Transverse colon (tissue), 4 donors: ENCODE results near the gene MATN3. TPM values are rescaled to one million over a fixed set of nuclear protein-coding genes. Genes with fewer than 3 reads are reported as not detected.
A peak's percentile ranks its signal among the peaks of the same experiment; 100 is the strongest.

Experiments used
- DNase-seq: peaks from one replicate; pipeline ENCODE4 v3.0.0-alpha.2; 2019
- H3K27ac ChIP-seq, 4 donors: fragments of 200-600 bp; sonication (generic); 2 replicates each; pipeline ENCODE4 v1.5.1; 2016 to 2018; ENCODE audit warnings: inconsistent platforms in 4 of 4
- H3K27me3 ChIP-seq: fragments of 200-600 bp; sonication (generic); 2 replicates; pipeline ENCODE4 v1.5.1; 2017; ENCODE audit warnings: inconsistent platforms
- H3K36me3 ChIP-seq, 4 donors: fragments of 200-600 bp; sonication (generic); 2 replicates each; pipeline ENCODE4 v1.5.1; 2017 to 2019; ENCODE audit warnings: inconsistent platforms in 4 of 4
- H3K4me1 ChIP-seq, 4 donors: fragments of 200-600 bp; sonication (generic); 2 replicates each; pipeline ENCODE4 v1.5.1; 2017 to 2020; ENCODE audit warnings: inconsistent platforms in 4 of 4
- H3K4me3 ChIP-seq, 4 donors: fragments of 200-600 bp; sonication (generic); 1 replicate in 1 of 4; 2 replicates in 3 of 4; pipeline versions ENCODE4 v1.5.1 to v1.6.1; 2017 to 2019; ENCODE audit warnings: inconsistent platforms in 4 of 4
- H3K9me3 ChIP-seq, 2 donors: fragments of 200-600 bp; sonication (generic); 2 replicates each; pipeline ENCODE4 v1.5.1; 2017 to 2019; ENCODE audit warnings: inconsistent platforms in 2 of 2
- EP300 ChIP-seq: sonication (generic); formaldehyde crosslinking; IDR thresholded peaks from one replicate; pipeline ENCODE4 v1.6.1; 2017; ENCODE audit warnings: antibody characterized with exemption, low read depth
- POLR2A ChIP-seq: fragments of 450-650 bp; IDR thresholded peaks from one replicate; pipeline ENCODE4 v1.6.1; 2016; ENCODE audit warnings: antibody characterized with exemption, mild to moderate bottlenecking, moderate library complexity
- POLR2AphosphoS5 ChIP-seq, 3 donors: sonication (generic); formaldehyde crosslinking; IDR thresholded peaks; one replicate each; pipeline ENCODE4 v1.6.1; 2016; ENCODE audit warnings: antibody characterized with exemption in 3 of 3
- WGBS, 2 donors: methylation state at CpG; one replicate each; pipeline ENCODE4 v1.1.5; 2018; ENCODE audit warnings: low coverage in 1 of 2; 5-methylcytosine and 5-hydroxymethylcytosine counted together
- in situ Hi-C, 4 donors: fragments of 200-750 bp; cut with MboI; loops; one replicate each; pipeline versions ENCODE4 v1.15.0 to v1.15.1; 2017; ENCODE audit warnings: low sequenced_read_pairs in 3 of 4, low pct_ligation_motif_present in 1 of 4, low pct_unique_long_range_greater_than_20kb in 1 of 4
- intact Hi-C: fragments of 100-400 bp; cut with DNase I; formaldehyde crosslinking; loops from one replicate; pipeline ENCODE4 v1.15.1; 2023; ENCODE audit warnings: low total_unique reads
- total RNA-seq, 4 donors: library from RNA; depleted of rRNA; stranded (reverse); fragments of >200 nt; gene quantifications; one replicate each; pipeline ENCODE4 v1.1.0, GENCODE V29; 2016
- TF ChIP-seq, protein P1 (sequence below), 5 experiments: fragments of 200-600 bp in 3 of 5; fragments of 450-650 bp in 2 of 5; sonication (generic) in 3 of 5; IDR thresholded peaks; 1 replicate in 2 of 5; 2 replicates in 3 of 5; pipeline ENCODE4 v1.5.1; 2016 to 2017; ENCODE audit warnings: antibody characterized with exemption in 5 of 5, inconsistent platforms in 3 of 5, mild to moderate bottlenecking in 2 of 5, moderate library complexity in 1 of 5

Gene MATN3
- total RNA-seq, 4 donors from 2014 or later: 0.16 to 0.27 TPM; not detected in 2

DNA sequence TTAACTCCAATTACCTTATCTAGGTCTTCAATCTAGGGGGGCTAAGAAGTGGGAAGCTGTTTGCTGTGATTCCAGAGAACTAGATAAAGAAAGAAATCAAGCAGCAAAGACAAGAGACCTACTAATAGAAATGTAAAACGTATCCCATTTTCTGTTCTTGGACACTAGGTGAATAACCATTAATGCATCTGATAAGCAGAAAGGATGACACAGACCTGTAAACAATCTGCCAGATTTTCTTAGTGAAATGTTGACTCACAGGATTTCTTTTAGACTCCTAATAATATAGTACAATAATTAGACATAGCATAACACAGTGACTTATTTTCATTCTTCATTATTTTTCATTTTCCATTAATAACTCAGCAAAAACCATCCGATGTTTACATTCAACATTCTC, 23.9 kb downstream of the MATN3 start:
- intact Hi-C loops: no loop called here
- WGBS, 2 donors: 80 to 83% methylated on average over 2 of the region's 2 CpGs

DNA sequence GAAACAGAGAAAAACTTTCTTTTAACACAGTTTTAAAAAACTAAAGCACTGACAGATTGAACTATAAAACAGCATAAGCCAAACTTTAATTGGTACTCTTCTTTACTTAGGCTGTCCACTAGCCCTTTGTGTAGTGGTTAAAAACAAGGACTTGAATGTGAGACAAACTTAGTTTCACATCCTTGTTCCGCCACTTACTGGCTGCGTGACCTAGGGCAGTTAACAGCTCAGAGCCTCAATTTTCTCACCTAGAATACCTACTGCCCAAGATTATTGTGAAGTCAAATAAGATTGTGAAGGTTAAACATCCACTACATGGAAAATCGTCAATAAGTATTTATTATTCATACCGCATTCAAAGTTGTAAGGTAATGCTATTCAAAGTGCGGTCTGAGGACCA, 24.5 kb downstream of the MATN3 start:
- Histone ChIP-seq H3K4me3 (no peak overlapping the region), H3K36me3 (no peaks in the 10 kb centered on the region), H3K27me3 (peaks cover 7% of the 10 kb centered on the region), H3K4me1 (peaks cover 0 to 18% (median 9%) of the 10 kb centered on the region in 4 donors), H3K27ac (no peak overlapping the region), H3K9me3 (no peaks in the 10 kb centered on the region)
- 88 to 90% methylated on average over 5 of the region's 5 CpGs for WGBS, 2 donors
- in situ Hi-C loops: no loop called here
- TF ChIP-seq EP300 (no peak), POLR2A (no peak), POLR2AphosphoS5 (IDR thresholded peaks at IDR 0.05) (no peak)
- TF ChIP-seq, protein P1, sequence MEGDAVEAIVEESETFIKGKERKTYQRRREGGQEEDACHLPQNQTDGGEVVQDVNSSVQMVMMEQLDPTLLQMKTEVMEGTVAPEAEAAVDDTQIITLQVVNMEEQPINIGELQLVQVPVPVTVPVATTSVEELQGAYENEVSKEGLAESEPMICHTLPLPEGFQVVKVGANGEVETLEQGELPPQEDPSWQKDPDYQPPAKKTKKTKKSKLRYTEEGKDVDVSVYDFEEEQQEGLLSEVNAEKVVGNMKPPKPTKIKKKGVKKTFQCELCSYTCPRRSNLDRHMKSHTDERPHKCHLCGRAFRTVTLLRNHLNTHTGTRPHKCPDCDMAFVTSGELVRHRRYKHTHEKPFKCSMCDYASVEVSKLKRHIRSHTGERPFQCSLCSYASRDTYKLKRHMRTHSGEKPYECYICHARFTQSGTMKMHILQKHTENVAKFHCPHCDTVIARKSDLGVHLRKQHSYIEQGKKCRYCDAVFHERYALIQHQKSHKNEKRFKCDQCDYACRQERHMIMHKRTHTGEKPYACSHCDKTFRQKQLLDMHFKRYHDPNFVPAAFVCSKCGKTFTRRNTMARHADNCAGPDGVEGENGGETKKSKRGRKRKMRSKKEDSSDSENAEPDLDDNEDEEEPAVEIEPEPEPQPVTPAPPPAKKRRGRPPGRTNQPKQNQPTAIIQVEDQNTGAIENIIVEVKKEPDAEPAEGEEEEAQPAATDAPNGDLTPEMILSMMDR (IDR thresholded peaks at IDR 0.05): no peak
- no peak for DNase-seq
- intact Hi-C loops: no loop called here

More for the DNA sequence above, 23.9 kb downstream of the MATN3 start:
- DNase-seq: no peak
- H3K27me3 ChIP-seq: peaks cover 11% of the 10 kb centered on the region
- H3K4me3 ChIP-seq: peak overlapping the region in 1 of 4 donors; percentile 72
- H3K27ac ChIP-seq: no peak overlapping the region
- TF ChIP-seq, protein P1 (IDR thresholded peaks at IDR 0.05): no peak
- TF ChIP-seq EP300 (no peak), POLR2A (no peak), POLR2AphosphoS5 (IDR thresholded peaks at IDR 0.05) (no peak)
- H3K36me3 ChIP-seq: no peaks in the 10 kb centered on the region
- no peaks in the 10 kb centered on the region for H3K9me3 ChIP-seq
- peaks cover 0 to 18% (median 9%) of the 10 kb centered on the region in 4 donors for H3K4me1 ChIP-seq
- in situ Hi-C loops: no loop called here

DNA sequence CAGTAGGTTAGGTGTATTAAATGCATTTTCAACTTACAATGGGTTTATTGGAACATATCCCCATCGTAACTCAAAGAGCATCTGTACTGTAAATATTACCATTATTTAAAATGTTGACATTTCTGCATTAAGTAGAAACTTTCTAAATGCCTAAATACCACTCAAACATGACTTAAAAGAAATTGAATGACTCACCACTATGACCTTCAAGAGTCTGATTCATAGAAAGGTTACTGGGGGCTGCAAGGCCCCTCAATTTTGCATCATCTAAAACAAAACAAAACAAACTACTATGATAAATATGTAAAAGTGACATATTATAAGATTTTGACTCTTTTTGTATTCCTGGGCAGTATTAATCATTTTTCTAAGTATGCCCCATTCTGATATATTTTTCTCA, 30.2 kb downstream of the MATN3 start:
- TF ChIP-seq POLR2AphosphoS5 (IDR thresholded peaks at IDR 0.05): no peak
- TF ChIP-seq EP300: no peak
- TF ChIP-seq POLR2A: no peak
- TF ChIP-seq, protein P1 (IDR thresholded peaks at IDR 0.05): no peak
- DNase-seq: no peak
- intact Hi-C loops: no loop called here
- WGBS, 2 donors: 75 to 95% methylated on average over 1 of the region's 1 CpG
- no peaks in the 10 kb centered on the region for H3K27me3 ChIP-seq
- H3K4me1 ChIP-seq: no peaks in the 10 kb centered on the region
- in situ Hi-C loops: no loop called here
- no peak overlapping the region for H3K27ac ChIP-seq
- H3K9me3 ChIP-seq: no peaks in the 10 kb centered on the region
- peaks cover 0 to 4% (median 0%) of the 10 kb centered on the region in 4 donors for H3K36me3 ChIP-seq
- H3K4me3 ChIP-seq: no peak overlapping the region

DNA sequence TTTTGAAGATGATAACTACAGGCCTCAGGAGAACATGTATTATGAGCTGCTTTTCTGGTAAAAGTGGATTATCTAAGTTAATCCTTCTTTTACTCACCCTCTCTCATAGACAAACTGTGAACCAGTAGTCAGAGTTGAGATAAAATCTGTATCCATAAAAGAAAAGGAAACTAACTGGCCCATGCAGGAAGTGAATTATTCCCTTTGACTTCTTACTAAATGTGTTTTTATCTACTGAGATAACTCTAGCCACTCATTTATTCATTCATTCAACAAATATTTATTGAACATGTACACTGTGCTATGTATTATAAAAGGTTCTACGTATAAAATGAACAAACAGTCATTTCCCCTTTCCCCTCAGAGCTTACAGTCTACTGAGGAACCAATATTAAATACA, 32.5 kb downstream of the MATN3 start:
- in situ Hi-C loops (no loop called here), intact Hi-C loops (no loop called here)
- H3K36me3 ChIP-seq: peaks cover 0 to 4% (median 0%) of the 10 kb centered on the region in 4 donors
- DNase-seq: no peak
- H3K4me3 ChIP-seq: no peak overlapping the region
- H3K9me3 ChIP-seq: no peaks in the 10 kb centered on the region
- H3K4me1 ChIP-seq: no peaks in the 10 kb centered on the region
- H3K27me3 ChIP-seq: no peaks in the 10 kb centered on the region
- H3K27ac ChIP-seq: no peak overlapping the region
- TF ChIP-seq POLR2AphosphoS5 (IDR thresholded peaks at IDR 0.05) (no peak), POLR2A (no peak), EP300 (no peak)
- TF ChIP-seq, protein P1 (IDR thresholded peaks at IDR 0.05): no peak
- WGBS, 2 donors: 60 to 71% methylated on average over 1 of the region's 1 CpG
